ENCODE results near the gene EZR. TPM values are rescaled to one million over a fixed set of nuclear protein-coding genes. Genes with fewer than 3 reads are reported as not detected.
A peak's percentile ranks its signal among the peaks of the same experiment; 100 is the strongest.

EZR gene
- total and polyA plus RNA-seq, 2 of the 8 experiments (the other 6 are each of a cell fraction or from before 2014, with no cell fraction given) = 122 to 286 TPM

DNA sequence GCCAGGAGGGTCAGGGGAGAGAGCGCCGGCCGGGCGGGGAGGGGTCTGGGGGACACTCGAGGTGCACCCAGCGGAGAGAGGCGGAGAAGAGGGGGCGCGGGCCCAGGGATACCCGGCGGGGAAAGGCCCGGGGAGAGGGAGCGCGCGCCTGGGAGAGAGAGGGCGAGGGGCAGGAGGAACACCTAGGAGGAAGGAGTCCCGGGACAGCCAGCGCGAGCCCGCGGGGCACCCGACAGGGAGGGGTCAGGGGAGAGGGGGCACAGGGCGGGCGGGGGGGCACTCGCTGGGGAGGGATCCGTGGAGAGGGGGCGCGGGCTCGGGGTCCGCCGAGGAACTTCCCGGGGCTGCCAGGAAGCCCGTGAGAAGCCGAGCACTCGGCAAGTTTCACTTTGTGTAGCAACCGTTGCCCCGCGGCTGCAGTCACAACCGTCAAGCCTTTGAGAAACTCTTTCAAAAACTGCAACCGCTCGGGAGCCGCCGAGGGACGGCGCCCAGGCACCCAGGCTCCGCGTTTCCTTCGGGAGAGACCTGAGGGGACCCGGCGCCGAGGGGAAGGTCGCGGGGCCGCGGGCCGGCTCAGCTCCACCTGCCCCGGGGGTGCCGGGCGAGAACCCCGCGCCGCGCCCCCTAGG is 471 bp downstream of the EZR start:
- peak overlapping the region; percentile 44 for H4K5ac ChIP-seq (ENCODE audit: insufficient read length, low read depth, low read length)
- H2AK5ac ChIP-seq (ENCODE audit: low read depth, low read length) = no peak overlapping the region
- peaks cover 31 to 32% of the 10 kb centered on the region in 2 experiments for H4K20me1 ChIP-seq (replicated peaks in 1 of 2; ENCODE audit: control insufficient read depth in 1 of 2, insufficient read depth in 2 of 2, low read length in 2 of 2)
- no peak overlapping the region for H3K4ac ChIP-seq (replicated peaks; ENCODE audit: insufficient read length, low read depth, low read length)
- peaks cover under 1 to 35% (median 13%) of the 10 kb centered on the region in 4 experiments; a peak in 7 of 8 replicates for H3K36me3 ChIP-seq (ENCODE audit: control insufficient read depth in 2 of 4, insufficient read depth in 4 of 4, low read length in 3 of 4)
- H4K8ac ChIP-seq (ENCODE audit: extremely low read depth, insufficient read depth, low read length) = peak overlapping the region; percentile 92; the same call in 1 of the 2 replicates
- peak in 1 of 2 experiments; percentile 80 for DNase-seq (ENCODE audit: low read depth in 1 of 2, low spot score in 2 of 2)
- CTCF ChIA-PET (ENCODE audit: partially characterized antibody) = interaction anchor here (1.2 to 1.3 kb wide), 2 partner anchors 14 to 22 kb away, joined by 3 to 4 read pairs; no protein-coding TSS in a partner anchor
- H3K9ac ChIP-seq (replicated peaks in 1 of 4; ENCODE audit: extremely low read depth in 1 of 4, low read depth in 3 of 4, low read length in 3 of 4) = peak overlapping the region; percentile 66 to 89 (median 75); a peak in 6 of 7 replicates
- 10% methylated on average over 2 of the region's 63 CpGs; no CpG with 5 or more reads in 1 of the 2 experiments for WGBS, 2 experiments (ENCODE audit: extremely low coverage in 1 of 2, insufficient coverage in 1 of 2, insufficient read length in 1 of 2, insufficient replicate concordance in 2 of 2, low coverage in 1 of 2, low lambda C conversion rate in 2 of 2, missing lambda C conversion rate in 1 of 2)
- peak overlapping the region in 1 of 2 experiments; percentile 57; a peak in 3 of 4 replicates for H3K4me2 ChIP-seq (ENCODE audit: insufficient read depth in 1 of 2, low read depth in 2 of 2, low read length in 2 of 2)
- no peaks in the 10 kb centered on the region for H3K79me1 ChIP-seq (ENCODE audit: low read depth, low read length)
- H3K56ac ChIP-seq (replicated peaks; ENCODE audit: insufficient read length, low read depth, low read length) = peak overlapping the region; percentile 22
- H3K79me2 ChIP-seq (ENCODE audit: control insufficient read depth in 1 of 2, insufficient read depth in 2 of 2, low read length in 2 of 2) = peaks cover 35 to 45% of the 10 kb centered on the region in 2 experiments
- no peak overlapping the region for H2BK120ac ChIP-seq (replicated peaks; ENCODE audit: low read depth, low read length)
- peaks cover 7% of the 10 kb centered on the region for H3K23me2 ChIP-seq (ENCODE audit: low read depth, low read length)
- H3K4me3 ChIP-seq (ENCODE audit: extremely low read depth in 1 of 4, insufficient read depth in 2 of 4, low read depth in 3 of 4, low read length in 4 of 4) = peak overlapping the region; percentile 69 to 88 (median 78)
- FAIRE-seq = no peak
- H3K9me3 ChIP-seq (ENCODE audit: insufficient read depth in 2 of 2, low read depth in 1 of 2, low read length in 1 of 2) = peaks cover 2 to 7% of the 10 kb centered on the region in 2 experiments; a peak in 3 of 4 replicates
- no peak overlapping the region for H3K14ac ChIP-seq (ENCODE audit: insufficient read length)
- no peak overlapping the region for H2AFZ ChIP-seq (ENCODE audit: low read length)
- H3K23ac ChIP-seq (ENCODE audit: insufficient read length) = no peak overlapping the region
- no peak overlapping the region for H2BK15ac ChIP-seq (ENCODE audit: low read length)
- peak overlapping the region; percentile 52; the same call in 1 of the 2 replicates for H3K27ac ChIP-seq (ENCODE audit: low read depth, low read length)
- peaks cover 7 to 14% (median 10%) of the 10 kb centered on the region in 4 experiments for H3K4me1 ChIP-seq (replicated peaks in 1 of 4; ENCODE audit: control insufficient read depth in 3 of 4, insufficient read depth in 4 of 4, low read length in 3 of 4)
- POLR2A ChIA-PET (ENCODE audit: partially characterized antibody) = interaction anchor here (1.0 to 2.9 kb wide), 17 partner anchors 8 to 153 kb away, joined by 3 to 34 read pairs (median 4); no protein-coding TSS in a partner anchor
- H4K91ac ChIP-seq (replicated peaks; ENCODE audit: insufficient read length, low read length) = no peak overlapping the region
- no peak overlapping the region for H2BK12ac ChIP-seq (ENCODE audit: low read depth, low read length)
- no peak overlapping the region for H2BK20ac ChIP-seq (ENCODE audit: low read length)
- peak overlapping the region; percentile 83 for H3K18ac ChIP-seq (ENCODE audit: extremely low read depth, low read length)
- H2BK5ac ChIP-seq (ENCODE audit: low read depth, low read length) = no peak overlapping the region
- peak in 1 of 2 experiments; percentile 50; a peak in 1 of 3 replicates for TF ChIP-seq POLR2A (IDR thresholded peaks at IDR 0.05; ENCODE audit: control extremely low read depth in 1 of 2, low read depth in 2 of 2, low read length in 2 of 2)
- peak; percentile 5 for TF ChIP-seq TAF7 (optimal IDR thresholded peaks at IDR 0.05; ENCODE audit: borderline replicate concordance, low read depth, low read length)
- no peak for TF ChIP-seq SP2 (IDR thresholded peaks at IDR 0.05; ENCODE audit: low read length)
- TF ChIP-seq SIN3A (conservative IDR thresholded peaks at IDR 0.05 in 1 of 2, IDR thresholded peaks at IDR 0.05 in 1 of 2; ENCODE audit: low read depth in 1 of 2, low read length in 2 of 2) = peak in 1 of 2 experiments; percentile 44; a peak in 2 of 4 replicates
- H3K27me3 ChIP-seq (replicated peaks in 1 of 4; ENCODE audit: control insufficient read depth in 3 of 4, extremely low read depth in 1 of 4, insufficient read depth in 3 of 4, low read length in 3 of 4) = peaks cover 0 to 7% (median 5%) of the 10 kb centered on the region in 4 experiments; a peak in 5 of 7 replicates
